Measurements from ENCODE around the gene SPAG5. TPM values are rescaled to one million over a fixed set of nuclear protein-coding genes. Genes with fewer than 3 reads are reported as not detected.

Gene SPAG5
- total RNA-seq, 1 experiment from 2014 or later = 219 TPM

- no peak overlapping the region for H3K4me3 ChIP-seq (ENCODE audit: low read depth, low read length, poor library complexity, severe bottlenecking)
- H3K9me3 ChIP-seq (ENCODE audit: low read depth, low read length, poor library complexity, severe bottlenecking) = no peaks in the 10 kb centered on the region
- intact Hi-C loops (cut with micrococcal nuclease; ENCODE audit: unreplicated experiment) = loop anchor here (5.0 kb wide), 1 partner anchor 47 kb away; the partner anchor contains the start of gene ALDOC
- no peaks in the 10 kb centered on the region for H3K27me3 ChIP-seq (replicated peaks; ENCODE audit: insufficient read depth, low read depth, low read length, poor library complexity)
- DNase-seq (ENCODE audit: low spot score) = no peak
- CTCF ChIA-PET = interaction anchor here (0.5 to 0.6 kb wide), 2 partner anchors 27 to 33 kb away, joined by 3 to 4 read pairs; no protein-coding TSS in a partner anchor
- POLR2A ChIA-PET (ENCODE audit: low non-redundant PET) = interaction anchor here (0.6 kb wide), 1 partner anchor 28 kb away, joined by 3 read pairs; no protein-coding TSS in a partner anchor
- no peak overlapping the region for H3K27ac ChIP-seq (ENCODE audit: low read depth, low read length, poor library complexity, severe bottlenecking)
- TF ChIP-seq EZH2 (IDR thresholded peaks at IDR 0.05; ENCODE audit: borderline replicate concordance, low read depth, low read length, poor library complexity, severe bottlenecking) = no peak
- TF ChIP-seq, protein P1, sequence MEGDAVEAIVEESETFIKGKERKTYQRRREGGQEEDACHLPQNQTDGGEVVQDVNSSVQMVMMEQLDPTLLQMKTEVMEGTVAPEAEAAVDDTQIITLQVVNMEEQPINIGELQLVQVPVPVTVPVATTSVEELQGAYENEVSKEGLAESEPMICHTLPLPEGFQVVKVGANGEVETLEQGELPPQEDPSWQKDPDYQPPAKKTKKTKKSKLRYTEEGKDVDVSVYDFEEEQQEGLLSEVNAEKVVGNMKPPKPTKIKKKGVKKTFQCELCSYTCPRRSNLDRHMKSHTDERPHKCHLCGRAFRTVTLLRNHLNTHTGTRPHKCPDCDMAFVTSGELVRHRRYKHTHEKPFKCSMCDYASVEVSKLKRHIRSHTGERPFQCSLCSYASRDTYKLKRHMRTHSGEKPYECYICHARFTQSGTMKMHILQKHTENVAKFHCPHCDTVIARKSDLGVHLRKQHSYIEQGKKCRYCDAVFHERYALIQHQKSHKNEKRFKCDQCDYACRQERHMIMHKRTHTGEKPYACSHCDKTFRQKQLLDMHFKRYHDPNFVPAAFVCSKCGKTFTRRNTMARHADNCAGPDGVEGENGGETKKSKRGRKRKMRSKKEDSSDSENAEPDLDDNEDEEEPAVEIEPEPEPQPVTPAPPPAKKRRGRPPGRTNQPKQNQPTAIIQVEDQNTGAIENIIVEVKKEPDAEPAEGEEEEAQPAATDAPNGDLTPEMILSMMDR (conservative IDR thresholded peaks at IDR 0.05; ENCODE audit: low read depth, low read length) = no peak
- BruUV-seq (replicated peaks) = no TSS peak
- peaks cover 80% of the 10 kb centered on the region for H3K36me3 ChIP-seq (ENCODE audit: insufficient read depth, low read length, poor library complexity, severe bottlenecking)
- H3K4me1 ChIP-seq (ENCODE audit: insufficient read depth, low read length, poor library complexity, severe bottlenecking) = no peaks in the 10 kb centered on the region
These were observed 25.3 kb upstream of the SPAG5 start for GRCh38 chr17:28624148-28624547.

- no peak overlapping the region for H3K27ac ChIP-seq (ENCODE audit: low read depth, low read length, poor library complexity, severe bottlenecking)
- ChIA-PET POLR2A (ENCODE audit: low non-redundant PET) (interaction anchor here (0.6 kb wide), 1 partner anchor 27 kb away, joined by 3 read pairs; no protein-coding TSS in a partner anchor), CTCF (interaction anchor here (0.6 kb wide), 1 partner anchor 32 kb away, joined by 3 read pairs; no protein-coding TSS in a partner anchor)
- no peak for DNase-seq (ENCODE audit: low spot score)
- H3K36me3 ChIP-seq (ENCODE audit: insufficient read depth, low read length, poor library complexity, severe bottlenecking) = peaks cover 85% of the 10 kb centered on the region
- BruUV-seq (replicated peaks) = no TSS peak
- no peaks in the 10 kb centered on the region for H3K9me3 ChIP-seq (ENCODE audit: low read depth, low read length, poor library complexity, severe bottlenecking)
- no peaks in the 10 kb centered on the region for H3K27me3 ChIP-seq (replicated peaks; ENCODE audit: insufficient read depth, low read depth, low read length, poor library complexity)
- no peaks in the 10 kb centered on the region for H3K4me1 ChIP-seq (ENCODE audit: insufficient read depth, low read length, poor library complexity, severe bottlenecking)
- intact Hi-C loops (cut with micrococcal nuclease; ENCODE audit: unreplicated experiment) = loop anchor here (5.0 kb wide), 1 partner anchor 46 kb away; the partner anchor contains the start of gene ALDOC
- H3K4me3 ChIP-seq (ENCODE audit: low read depth, low read length, poor library complexity, severe bottlenecking) = no peak overlapping the region
- TF ChIP-seq, protein P1 (conservative IDR thresholded peaks at IDR 0.05; ENCODE audit: low read depth, low read length) = no peak
- no peak for TF ChIP-seq EZH2 (IDR thresholded peaks at IDR 0.05; ENCODE audit: borderline replicate concordance, low read depth, low read length, poor library complexity, severe bottlenecking)
These were observed 24.9 kb upstream of the SPAG5 start for GRCh38 chr17:28623696-28624095.

DNA sequence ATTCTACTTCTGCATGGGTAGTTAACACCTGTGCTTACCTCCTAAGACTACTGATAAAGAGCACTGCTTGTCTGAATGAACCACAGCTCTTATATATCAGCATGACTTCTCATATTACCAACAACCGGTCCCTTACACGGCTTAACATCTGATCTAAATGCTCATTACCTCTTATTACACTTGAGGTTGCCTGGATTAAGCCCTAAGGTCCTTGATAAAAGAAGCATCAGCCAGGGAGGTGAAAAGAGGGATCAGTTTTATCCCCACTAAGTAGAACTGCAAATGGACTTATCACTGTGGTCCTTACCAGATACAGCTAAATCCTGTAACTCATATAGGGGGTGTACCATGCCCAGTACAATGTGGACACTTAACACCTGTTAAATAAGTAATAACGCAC lies 23.4 kb upstream of the SPAG5 start:
- no peaks in the 10 kb centered on the region for H3K9me3 ChIP-seq (ENCODE audit: low read depth, low read length, poor library complexity, severe bottlenecking)
- H3K4me1 ChIP-seq (ENCODE audit: insufficient read depth, low read length, poor library complexity, severe bottlenecking) = no peaks in the 10 kb centered on the region
- BruUV-seq (replicated peaks) = no TSS peak
- H3K4me3 ChIP-seq (ENCODE audit: low read depth, low read length, poor library complexity, severe bottlenecking) = no peak overlapping the region
- CTCF ChIA-PET = no interaction called here
- POLR2A ChIA-PET (ENCODE audit: low non-redundant PET) = no interaction called here
- no peaks in the 10 kb centered on the region for H3K27me3 ChIP-seq (replicated peaks; ENCODE audit: insufficient read depth, low read depth, low read length, poor library complexity)
- H3K27ac ChIP-seq (ENCODE audit: low read depth, low read length, poor library complexity, severe bottlenecking) = no peak overlapping the region
- no peak for TF ChIP-seq EZH2 (IDR thresholded peaks at IDR 0.05; ENCODE audit: borderline replicate concordance, low read depth, low read length, poor library complexity, severe bottlenecking)
- TF ChIP-seq, protein P1 (conservative IDR thresholded peaks at IDR 0.05; ENCODE audit: low read depth, low read length) = no peak
- intact Hi-C loops (cut with micrococcal nuclease; ENCODE audit: unreplicated experiment) = loop anchor here (5.0 kb wide), 1 partner anchor 45 kb away; the partner anchor contains the start of gene ALDOC
- DNase-seq (ENCODE audit: low spot score) = no peak
- peaks cover 91% of the 10 kb centered on the region for H3K36me3 ChIP-seq (ENCODE audit: insufficient read depth, low read length, poor library complexity, severe bottlenecking)

Data from A673 (cell line).